ENCODE results near the gene PLK3. TPM values are rescaled to one million over a fixed set of nuclear protein-coding genes. Genes with fewer than 3 reads are reported as not detected.

PLK3 gene
- total RNA-seq, 2 donors from 2014 or later = 3.3 to 9.0 TPM

DNA sequence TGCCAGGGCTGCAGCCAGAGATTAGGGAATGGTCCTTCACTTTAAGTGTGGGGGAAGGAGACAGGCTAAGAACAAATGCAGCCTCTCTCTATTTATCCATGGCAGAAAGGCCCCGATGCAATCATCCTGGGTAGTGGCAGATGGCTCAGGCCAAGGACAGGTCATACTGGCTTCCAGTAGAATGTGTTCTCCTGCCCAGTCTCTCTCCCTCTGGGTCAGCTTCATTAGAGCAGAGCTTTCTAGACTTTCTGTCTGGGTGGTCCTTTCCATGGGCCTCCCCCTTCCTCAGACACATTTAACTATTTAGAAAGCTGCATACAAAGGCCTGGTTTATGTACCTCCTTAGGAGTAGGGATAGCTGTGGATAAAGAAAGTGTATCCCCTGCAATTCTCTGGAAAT lies 47.7 kb downstream of the PLK3 start:
- Mint-ChIP-seq H3K27me3 (ENCODE audit: insufficient read depth) (peaks cover 8% of the 10 kb centered on the region), H3K36me3 (ENCODE audit: low read depth) (no peaks in the 10 kb centered on the region), H3K4me3 (no peak overlapping the region), H3K27ac (no peak overlapping the region), H3K4me1 (peaks cover 17% of the 10 kb centered on the region), H3K9me3 (no peaks in the 10 kb centered on the region)
- no peaks in the 10 kb centered on the region for H3K36me3 ChIP-seq (ENCODE audit: control insufficient read depth, insufficient read depth, low read length)
- H3K4me1 ChIP-seq (ENCODE audit: control insufficient read depth, insufficient read depth, low read length) = peaks cover 12% of the 10 kb centered on the region
- H3K9ac ChIP-seq (ENCODE audit: extremely low read depth, low read length, poor library complexity, severe bottlenecking) = no peak overlapping the region
- no peak for DNase-seq
- H3K27ac ChIP-seq (ENCODE audit: low read depth, low read length) = no peak overlapping the region
- no peaks in the 10 kb centered on the region for H3K9me3 ChIP-seq (ENCODE audit: control insufficient read depth, low read length)
- 100% methylated on average over 1 of the region's 1 CpG for WGBS, 2 experiments (ENCODE audit: insufficient coverage in 1 of 2, insufficient read length in 1 of 2)
- TF ChIP-seq, protein P1, sequence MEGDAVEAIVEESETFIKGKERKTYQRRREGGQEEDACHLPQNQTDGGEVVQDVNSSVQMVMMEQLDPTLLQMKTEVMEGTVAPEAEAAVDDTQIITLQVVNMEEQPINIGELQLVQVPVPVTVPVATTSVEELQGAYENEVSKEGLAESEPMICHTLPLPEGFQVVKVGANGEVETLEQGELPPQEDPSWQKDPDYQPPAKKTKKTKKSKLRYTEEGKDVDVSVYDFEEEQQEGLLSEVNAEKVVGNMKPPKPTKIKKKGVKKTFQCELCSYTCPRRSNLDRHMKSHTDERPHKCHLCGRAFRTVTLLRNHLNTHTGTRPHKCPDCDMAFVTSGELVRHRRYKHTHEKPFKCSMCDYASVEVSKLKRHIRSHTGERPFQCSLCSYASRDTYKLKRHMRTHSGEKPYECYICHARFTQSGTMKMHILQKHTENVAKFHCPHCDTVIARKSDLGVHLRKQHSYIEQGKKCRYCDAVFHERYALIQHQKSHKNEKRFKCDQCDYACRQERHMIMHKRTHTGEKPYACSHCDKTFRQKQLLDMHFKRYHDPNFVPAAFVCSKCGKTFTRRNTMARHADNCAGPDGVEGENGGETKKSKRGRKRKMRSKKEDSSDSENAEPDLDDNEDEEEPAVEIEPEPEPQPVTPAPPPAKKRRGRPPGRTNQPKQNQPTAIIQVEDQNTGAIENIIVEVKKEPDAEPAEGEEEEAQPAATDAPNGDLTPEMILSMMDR (conservative IDR thresholded peaks at IDR 0.05) = no peak
- H3K27me3 ChIP-seq (ENCODE audit: control insufficient read depth, insufficient read depth, low read length, poor library complexity, severe bottlenecking) = no peaks in the 10 kb centered on the region
- H3K4me3 ChIP-seq (ENCODE audit: low read length) = no peak overlapping the region

- Mint-ChIP-seq H3K4me1 (peaks cover 17% of the 10 kb centered on the region), H3K27me3 (ENCODE audit: insufficient read depth) (peaks cover 8% of the 10 kb centered on the region), H3K27ac (no peak overlapping the region), H3K9me3 (no peaks in the 10 kb centered on the region), H3K36me3 (ENCODE audit: low read depth) (no peaks in the 10 kb centered on the region), H3K4me3 (no peak overlapping the region)
- Histone ChIP-seq H3K4me3 (ENCODE audit: low read length) (no peak overlapping the region), H3K4me1 (ENCODE audit: control insufficient read depth, insufficient read depth, low read length) (peaks cover 12% of the 10 kb centered on the region), H3K27ac (ENCODE audit: low read depth, low read length) (no peak overlapping the region), H3K9me3 (ENCODE audit: control insufficient read depth, low read length) (no peaks in the 10 kb centered on the region), H3K27me3 (ENCODE audit: control insufficient read depth, insufficient read depth, low read length, poor library complexity, severe bottlenecking) (no peaks in the 10 kb centered on the region), H3K36me3 (ENCODE audit: control insufficient read depth, insufficient read depth, low read length) (no peaks in the 10 kb centered on the region), H3K9ac (ENCODE audit: extremely low read depth, low read length, poor library complexity, severe bottlenecking) (no peak overlapping the region)
- TF ChIP-seq, protein P1 (conservative IDR thresholded peaks at IDR 0.05) = no peak
- 93 to 97% methylated on average over 6 to 7 of the region's 7 CpGs for WGBS, 2 experiments (ENCODE audit: insufficient coverage in 1 of 2, insufficient read length in 1 of 2)
- DNase-seq = no peak
Observed at GRCh38 chr1:44848456-44849181, 48.4 kb downstream of the PLK3 start.

- Mint-ChIP-seq H3K27ac (no peak overlapping the region), H3K4me3 (no peak overlapping the region), H3K9me3 (no peaks in the 10 kb centered on the region), H3K36me3 (ENCODE audit: low read depth) (peaks cover 4% of the 10 kb centered on the region), H3K27me3 (ENCODE audit: insufficient read depth) (peaks cover 5% of the 10 kb centered on the region), H3K4me1 (peaks cover 17% of the 10 kb centered on the region)
- H3K27me3 ChIP-seq (ENCODE audit: control insufficient read depth, insufficient read depth, low read length, poor library complexity, severe bottlenecking) = no peaks in the 10 kb centered on the region
- TF ChIP-seq, protein P1 (conservative IDR thresholded peaks at IDR 0.05) = no peak
- H3K4me1 ChIP-seq (ENCODE audit: control insufficient read depth, insufficient read depth, low read length) = peaks cover 12% of the 10 kb centered on the region
- no peak for DNase-seq
- H3K27ac ChIP-seq (ENCODE audit: low read depth, low read length) = no peak overlapping the region
- H3K9ac ChIP-seq (ENCODE audit: extremely low read depth, low read length, poor library complexity, severe bottlenecking) = no peak overlapping the region
- no peaks in the 10 kb centered on the region for H3K9me3 ChIP-seq (ENCODE audit: control insufficient read depth, low read length)
- WGBS, 2 experiments (ENCODE audit: insufficient coverage in 1 of 2, insufficient read length in 1 of 2) = 71 to 100% methylated on average over 1 to 2 of the region's 2 CpGs
- no peak overlapping the region for H3K4me3 ChIP-seq (ENCODE audit: low read length)
- no peaks in the 10 kb centered on the region for H3K36me3 ChIP-seq (ENCODE audit: control insufficient read depth, insufficient read depth, low read length)
Observed at GRCh38 chr1:44849575-44850132, 49.5 kb downstream of the PLK3 start.
